GM23338 (cell line): ENCODE results near the gene CPXM1. TPM values are rescaled to one million over a fixed set of nuclear protein-coding genes. Genes with fewer than 3 reads are reported as not detected.

Experiments used
- ATAC-seq: fragments of 200-7000 bp; cut with Tn5 transposase; 3 replicates; pipeline ENCODE4 v1.9.1; 2020
- DNase-seq: peaks from one replicate; pipeline ENCODE4 v3.0.0-alpha.2; 2015; ENCODE audit warnings: low spot score
- H2AFZ ChIP-seq: fragments of 200-600 bp; sonication (generic); 2 replicates; pipeline ENCODE4 v1.8.0; 2016; ENCODE audit warnings: antibody characterized with exemption, mild to moderate bottlenecking, moderate library complexity
- H3F3A ChIP-seq: fragments of 200-600 bp; sonication (generic); replicated peaks from 2 replicates; pipeline ENCODE4 v1.8.0; 2017; ENCODE audit warnings: antibody characterized with exemption, mixed run types, low read depth
- H3K27ac ChIP-seq: fragments of 200-600 bp; sonication (generic); 2 replicates; pipeline ENCODE4 v1.6.1; 2016; ENCODE audit warnings: low read depth
- H3K27me3 ChIP-seq: fragments of 200-600 bp; sonication (generic); 2 replicates; pipeline ENCODE4 v1.8.0; 2016; ENCODE audit warnings: mild to moderate bottlenecking, mixed run types, moderate library complexity; ENCODE audit not compliant: insufficient read depth
- H3K36me3 ChIP-seq: fragments of 200-600 bp; sonication (generic); 2 replicates; pipeline ENCODE4 v1.8.0; 2016; ENCODE audit warnings: mild to moderate bottlenecking; ENCODE audit not compliant: insufficient read depth
- H3K4me1 ChIP-seq: fragments of 200-600 bp; sonication (generic); 2 replicates; pipeline ENCODE4 v1.8.0; 2016; ENCODE audit warnings: mild to moderate bottlenecking, moderate library complexity; ENCODE audit not compliant: insufficient read depth
- H3K4me2 ChIP-seq: fragments of 200-600 bp; sonication (generic); 2 replicates; pipeline ENCODE4 v1.7.1; 2017; ENCODE audit warnings: mixed run types
- H3K4me3 ChIP-seq: fragments of 200-600 bp; sonication (generic); 2 replicates; pipeline ENCODE4 v1.6.1; 2016; ENCODE audit warnings: mixed run types
- H3K79me2 ChIP-seq: fragments of 200-600 bp; sonication (generic); replicated peaks from 2 replicates; pipeline ENCODE4 v1.8.0; 2017; ENCODE audit warnings: mild to moderate bottlenecking; ENCODE audit not compliant: insufficient read depth
- H3K9me2 ChIP-seq: fragments of 200-600 bp; sonication (generic); 2 replicates; pipeline ENCODE4 v1.8.0; 2017; ENCODE audit not compliant: insufficient read depth
- H4K20me1 ChIP-seq: fragments of 200-600 bp; sonication (generic); replicated peaks from 2 replicates; pipeline ENCODE4 v1.8.0; 2017; ENCODE audit warnings: mild to moderate bottlenecking; ENCODE audit not compliant: insufficient read depth
- H3K27ac Mint-ChIP-seq: 2 replicates; pipeline ENCODE4 v1.8.0; 2020; ENCODE audit warnings: inconsistent platforms, mild to moderate bottlenecking, moderate library complexity, mixed read lengths
- H3K27me3 Mint-ChIP-seq: 3 replicates; pipeline ENCODE4 v1.8.0; 2022; ENCODE audit warnings: low read depth, mild to moderate bottlenecking, moderate library complexity, mixed read lengths, inconsistent platforms; ENCODE audit not compliant: insufficient read depth, poor library complexity
- H3K36me3 Mint-ChIP-seq: 3 replicates; pipeline ENCODE4 v1.8.0; 2021; ENCODE audit warnings: low read depth, mild to moderate bottlenecking, inconsistent platforms, moderate library complexity, mixed read lengths
- H3K4me1 Mint-ChIP-seq: 3 replicates; pipeline ENCODE4 v1.8.0; 2020; ENCODE audit warnings: mild to moderate bottlenecking, inconsistent platforms, mixed read lengths
- H3K4me3 Mint-ChIP-seq: 3 replicates; pipeline ENCODE4 v1.8.0; 2021; ENCODE audit warnings: moderate library complexity, mild to moderate bottlenecking, inconsistent platforms, mixed read lengths
- H3K9me3 Mint-ChIP-seq: 3 replicates; pipeline ENCODE4 v1.8.0; 2020; ENCODE audit warnings: moderate library complexity, mild to moderate bottlenecking, inconsistent platforms, mixed read lengths
- CREB1 ChIP-seq: fragments of 250-450 bp; sonication (Bioruptor Pico); IDR thresholded peaks from 2 replicates; pipeline ENCODE4 v1.5.0; 2020; ENCODE audit warnings: low read depth, mild to moderate bottlenecking, moderate library complexity
- EZH2 ChIP-seq: fragments of 200-600 bp; sonication (generic); IDR thresholded peaks from one replicate; pipeline ENCODE4 v1.8.0; 2017; ENCODE audit warnings: antibody characterized with exemption, mild to moderate bottlenecking, low read depth; ENCODE audit not compliant: unreplicated experiment
- EZH2phosphoT487 ChIP-seq: fragments of 200-600 bp; sonication (generic); IDR thresholded peaks from one replicate; pipeline ENCODE4 v1.8.1; 2018; ENCODE audit warnings: antibody characterized with exemption; ENCODE audit not compliant: unreplicated experiment
- NANOG ChIP-seq: IDR thresholded peaks from 2 replicates; pipeline ENCODE4 v1.6.1; 2016; ENCODE audit warnings: antibody characterized with exemption, borderline replicate concordance
- POLR2AphosphoS5 ChIP-seq: IDR thresholded peaks from 2 replicates; pipeline ENCODE4 v1.6.1; 2016; ENCODE audit warnings: antibody characterized with exemption, low read depth
- ZNF114 ChIP-seq: fragments of 250-450 bp; sonication (Bioruptor Pico); IDR thresholded peaks from 2 replicates; pipeline ENCODE4 v1.5.0; 2020; ENCODE audit warnings: mild to moderate bottlenecking, moderate library complexity
- polyA plus RNA-seq: library from polyadenylated mRNA; unstranded; fragments of >200 nt; fragmentation: Nextera tagmentation; extraction: Ambion mirVana; gene quantifications from 2 replicates; pipeline ENCODE4 v1.2.1, GENCODE V29; 2016
- total RNA-seq: library from RNA; depleted of rRNA; stranded (reverse); fragments of >200 nt; shearing (Covaris generic); gene quantifications from 2 replicates; pipeline ENCODE4 v1.2.3, GENCODE V29; 2014
- TF ChIP-seq, protein P1 (sequence below): fragments of 250-450 bp; sonication (Bioruptor Pico); IDR thresholded peaks from 2 replicates; pipeline ENCODE4 v1.5.0; 2020; ENCODE audit warnings: mild to moderate bottlenecking, moderate library complexity
- TF ChIP-seq, protein P2 (sequence below), 2 experiments: fragments of 200-600 bp in 1 of 2; sonication (generic) in 1 of 2; conservative IDR thresholded peaks; 2 replicates each; pipeline versions ENCODE4 v1.5.1 to v1.6.1; 2016 to 2017; ENCODE audit warnings: antibody characterized with exemption in 2 of 2, low read depth in 2 of 2, mild to moderate bottlenecking in 2 of 2, moderate library complexity in 1 of 2
- TF ChIP-seq, protein P3 (sequence below): IDR thresholded peaks from one replicate; pipeline ENCODE4 v1.6.1; 2018; ENCODE audit warnings: antibody characterized with exemption; ENCODE audit not compliant: unreplicated experiment
- TF ChIP-seq, protein P4 (sequence below): IDR thresholded peaks from 2 replicates; pipeline ENCODE4 v1.6.1; 2016; ENCODE audit warnings: antibody characterized with exemption

CPXM1 gene
- total and polyA plus RNA-seq, 2 experiments from 2014 or later, result 17.0 to 29.3 TPM

DNA sequence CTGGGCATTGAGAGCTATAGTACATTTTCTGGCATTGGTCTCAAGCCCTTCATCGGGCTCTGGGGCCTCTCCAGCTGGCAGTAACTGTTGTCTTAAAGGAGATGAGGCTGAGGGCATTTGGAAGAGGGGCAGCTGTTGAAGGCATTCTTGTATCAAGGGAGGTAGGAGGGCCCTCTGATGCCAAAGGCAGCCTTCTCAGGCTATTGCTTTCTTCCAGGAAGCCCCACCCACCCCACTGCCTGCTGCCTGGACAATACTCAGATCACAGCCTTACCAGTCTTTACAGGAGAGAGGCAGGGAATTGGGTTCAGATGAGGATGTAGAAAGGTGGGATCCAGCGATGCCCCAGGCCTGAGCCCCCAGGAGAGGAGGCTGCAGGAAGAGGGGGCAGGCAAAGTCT, 46.0 kb downstream of the CPXM1 start (continued):
- TF ChIP-seq, protein P1, sequence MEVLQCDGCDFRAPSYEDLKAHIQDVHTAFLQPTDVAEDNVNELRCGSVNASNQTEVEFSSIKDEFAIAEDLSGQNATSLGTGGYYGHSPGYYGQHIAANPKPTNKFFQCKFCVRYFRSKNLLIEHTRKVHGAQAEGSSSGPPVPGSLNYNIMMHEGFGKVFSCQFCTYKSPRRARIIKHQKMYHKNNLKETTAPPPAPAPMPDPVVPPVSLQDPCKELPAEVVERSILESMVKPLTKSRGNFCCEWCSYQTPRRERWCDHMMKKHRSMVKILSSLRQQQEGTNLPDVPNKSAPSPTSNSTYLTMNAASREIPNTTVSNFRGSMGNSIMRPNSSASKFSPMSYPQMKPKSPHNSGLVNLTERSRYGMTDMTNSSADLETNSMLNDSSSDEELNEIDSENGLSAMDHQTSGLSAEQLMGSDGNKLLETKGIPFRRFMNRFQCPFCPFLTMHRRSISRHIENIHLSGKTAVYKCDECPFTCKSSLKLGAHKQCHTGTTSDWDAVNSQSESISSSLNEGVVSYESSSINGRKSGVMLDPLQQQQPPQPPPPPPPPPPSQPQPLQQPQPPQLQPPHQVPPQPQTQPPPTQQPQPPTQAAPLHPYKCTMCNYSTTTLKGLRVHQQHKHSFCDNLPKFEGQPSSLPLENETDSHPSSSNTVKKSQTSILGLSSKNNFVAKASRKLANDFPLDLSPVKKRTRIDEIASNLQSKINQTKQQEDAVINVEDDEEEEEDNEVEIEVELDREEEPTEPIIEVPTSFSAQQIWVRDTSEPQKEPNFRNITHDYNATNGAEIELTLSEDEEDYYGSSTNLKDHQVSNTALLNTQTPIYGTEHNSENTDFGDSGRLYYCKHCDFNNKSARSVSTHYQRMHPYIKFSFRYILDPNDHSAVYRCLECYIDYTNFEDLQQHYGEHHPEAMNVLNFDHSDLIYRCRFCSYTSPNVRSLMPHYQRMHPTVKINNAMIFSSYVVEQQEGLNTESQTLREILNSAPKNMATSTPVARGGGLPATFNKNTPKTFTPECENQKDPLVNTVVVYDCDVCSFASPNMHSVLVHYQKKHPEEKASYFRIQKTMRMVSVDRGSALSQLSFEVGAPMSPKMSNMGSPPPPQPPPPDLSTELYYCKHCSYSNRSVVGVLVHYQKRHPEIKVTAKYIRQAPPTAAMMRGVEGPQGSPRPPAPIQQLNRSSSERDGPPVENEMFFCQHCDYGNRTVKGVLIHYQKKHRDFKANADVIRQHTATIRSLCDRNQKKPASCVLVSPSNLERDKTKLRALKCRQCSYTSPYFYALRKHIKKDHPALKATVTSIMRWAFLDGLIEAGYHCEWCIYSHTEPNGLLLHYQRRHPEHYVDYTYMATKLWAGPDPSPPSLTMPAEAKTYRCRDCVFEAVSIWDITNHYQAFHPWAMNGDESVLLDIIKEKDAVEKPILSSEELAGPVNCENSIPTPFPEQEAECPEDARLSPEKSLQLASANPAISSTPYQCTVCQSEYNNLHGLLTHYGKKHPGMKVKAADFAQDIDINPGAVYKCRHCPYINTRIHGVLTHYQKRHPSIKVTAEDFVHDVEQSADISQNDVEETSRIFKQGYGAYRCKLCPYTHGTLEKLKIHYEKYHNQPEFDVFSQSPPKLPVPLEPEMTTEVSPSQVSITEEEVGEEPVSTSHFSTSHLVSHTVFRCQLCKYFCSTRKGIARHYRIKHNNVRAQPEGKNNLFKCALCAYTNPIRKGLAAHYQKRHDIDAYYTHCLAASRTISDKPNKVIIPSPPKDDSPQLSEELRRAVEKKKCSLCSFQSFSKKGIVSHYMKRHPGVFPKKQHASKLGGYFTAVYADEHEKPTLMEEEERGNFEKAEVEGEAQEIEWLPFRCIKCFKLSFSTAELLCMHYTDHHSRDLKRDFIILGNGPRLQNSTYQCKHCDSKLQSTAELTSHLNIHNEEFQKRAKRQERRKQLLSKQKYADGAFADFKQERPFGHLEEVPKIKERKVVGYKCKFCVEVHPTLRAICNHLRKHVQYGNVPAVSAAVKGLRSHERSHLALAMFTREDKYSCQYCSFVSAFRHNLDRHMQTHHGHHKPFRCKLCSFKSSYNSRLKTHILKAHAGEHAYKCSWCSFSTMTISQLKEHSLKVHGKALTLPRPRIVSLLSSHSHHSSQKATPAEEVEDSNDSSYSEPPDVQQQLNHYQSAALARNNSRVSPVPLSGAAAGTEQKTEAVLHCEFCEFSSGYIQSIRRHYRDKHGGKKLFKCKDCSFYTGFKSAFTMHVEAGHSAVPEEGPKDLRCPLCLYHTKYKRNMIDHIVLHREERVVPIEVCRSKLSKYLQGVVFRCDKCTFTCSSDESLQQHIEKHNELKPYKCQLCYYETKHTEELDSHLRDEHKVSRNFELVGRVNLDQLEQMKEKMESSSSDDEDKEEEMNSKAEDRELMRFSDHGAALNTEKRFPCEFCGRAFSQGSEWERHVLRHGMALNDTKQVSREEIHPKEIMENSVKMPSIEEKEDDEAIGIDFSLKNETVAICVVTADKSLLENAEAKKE (CRISPR knock-in tag), result no peak
- TF ChIP-seq NANOG, result no peak
- no peak for TF ChIP-seq CREB1 (CRISPR knock-in tag)
- no peak for TF ChIP-seq POLR2AphosphoS5
- TF ChIP-seq, protein P2, sequence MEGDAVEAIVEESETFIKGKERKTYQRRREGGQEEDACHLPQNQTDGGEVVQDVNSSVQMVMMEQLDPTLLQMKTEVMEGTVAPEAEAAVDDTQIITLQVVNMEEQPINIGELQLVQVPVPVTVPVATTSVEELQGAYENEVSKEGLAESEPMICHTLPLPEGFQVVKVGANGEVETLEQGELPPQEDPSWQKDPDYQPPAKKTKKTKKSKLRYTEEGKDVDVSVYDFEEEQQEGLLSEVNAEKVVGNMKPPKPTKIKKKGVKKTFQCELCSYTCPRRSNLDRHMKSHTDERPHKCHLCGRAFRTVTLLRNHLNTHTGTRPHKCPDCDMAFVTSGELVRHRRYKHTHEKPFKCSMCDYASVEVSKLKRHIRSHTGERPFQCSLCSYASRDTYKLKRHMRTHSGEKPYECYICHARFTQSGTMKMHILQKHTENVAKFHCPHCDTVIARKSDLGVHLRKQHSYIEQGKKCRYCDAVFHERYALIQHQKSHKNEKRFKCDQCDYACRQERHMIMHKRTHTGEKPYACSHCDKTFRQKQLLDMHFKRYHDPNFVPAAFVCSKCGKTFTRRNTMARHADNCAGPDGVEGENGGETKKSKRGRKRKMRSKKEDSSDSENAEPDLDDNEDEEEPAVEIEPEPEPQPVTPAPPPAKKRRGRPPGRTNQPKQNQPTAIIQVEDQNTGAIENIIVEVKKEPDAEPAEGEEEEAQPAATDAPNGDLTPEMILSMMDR (conservative IDR thresholded peaks at IDR 0.05; ENCODE audit: low read depth in 2 of 2), result no peak

DNA sequence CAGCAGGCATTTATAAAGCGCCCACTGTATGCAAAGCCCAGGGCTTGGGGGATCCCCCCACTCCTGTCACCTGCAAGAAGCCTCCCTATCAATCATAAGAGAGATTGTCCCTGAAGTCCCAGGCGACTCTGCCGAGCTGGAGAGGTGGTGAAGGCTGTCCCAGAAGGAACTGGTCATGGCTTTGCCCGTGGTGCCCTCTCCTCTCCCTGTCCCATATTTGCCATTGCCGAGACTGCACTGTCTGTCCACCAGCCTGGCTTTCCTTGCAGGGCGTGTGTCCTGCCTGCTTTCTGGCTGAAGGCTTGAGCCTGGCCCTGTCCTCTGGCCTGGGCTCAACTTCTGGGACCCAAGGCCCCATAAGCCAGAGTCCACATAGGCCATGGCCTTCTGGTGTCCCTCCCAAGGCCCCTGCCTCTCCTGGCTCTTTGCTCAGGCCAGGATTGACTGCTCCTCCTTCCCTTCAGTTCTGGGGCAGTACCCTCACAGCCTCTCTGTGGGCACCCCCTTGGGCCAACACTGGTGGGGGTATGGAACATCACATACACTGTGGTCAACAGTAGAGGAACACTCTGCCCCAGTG, 46.9 kb downstream of the CPXM1 start:
- peaks cover 27% of the 10 kb centered on the region for H3K4me1 Mint-ChIP-seq
- Histone ChIP-seq H3K4me1 (peaks cover 21% of the 10 kb centered on the region), H3K4me2 (no peak overlapping the region), H3K79me2 (no peaks in the 10 kb centered on the region), H3K9me2 (no peaks in the 10 kb centered on the region), H2AFZ (no peak overlapping the region), H3K27ac (no peak overlapping the region), H3K27me3 (peaks cover 68% of the 10 kb centered on the region), H3K4me3 (no peak overlapping the region), H3K36me3 (no peaks in the 10 kb centered on the region), H4K20me1 (peaks cover 4% of the 10 kb centered on the region; the same call in 1 of the 2 replicates), H3F3A (no peaks in the 10 kb centered on the region; the same call in 1 of the 2 replicates)
- ATAC-seq (no peak), DNase-seq (no peak)
- peak overlapping the region; percentile 78; the same call in 1 of the 3 replicates for H3K4me3 Mint-ChIP-seq
- no peaks in the 10 kb centered on the region for H3K9me3 Mint-ChIP-seq
- no peak overlapping the region for H3K27ac Mint-ChIP-seq
- peaks cover 53% of the 10 kb centered on the region for H3K27me3 Mint-ChIP-seq
- no peaks in the 10 kb centered on the region; the same call in 2 of the 3 replicates for H3K36me3 Mint-ChIP-seq
- TF ChIP-seq, protein P3, sequence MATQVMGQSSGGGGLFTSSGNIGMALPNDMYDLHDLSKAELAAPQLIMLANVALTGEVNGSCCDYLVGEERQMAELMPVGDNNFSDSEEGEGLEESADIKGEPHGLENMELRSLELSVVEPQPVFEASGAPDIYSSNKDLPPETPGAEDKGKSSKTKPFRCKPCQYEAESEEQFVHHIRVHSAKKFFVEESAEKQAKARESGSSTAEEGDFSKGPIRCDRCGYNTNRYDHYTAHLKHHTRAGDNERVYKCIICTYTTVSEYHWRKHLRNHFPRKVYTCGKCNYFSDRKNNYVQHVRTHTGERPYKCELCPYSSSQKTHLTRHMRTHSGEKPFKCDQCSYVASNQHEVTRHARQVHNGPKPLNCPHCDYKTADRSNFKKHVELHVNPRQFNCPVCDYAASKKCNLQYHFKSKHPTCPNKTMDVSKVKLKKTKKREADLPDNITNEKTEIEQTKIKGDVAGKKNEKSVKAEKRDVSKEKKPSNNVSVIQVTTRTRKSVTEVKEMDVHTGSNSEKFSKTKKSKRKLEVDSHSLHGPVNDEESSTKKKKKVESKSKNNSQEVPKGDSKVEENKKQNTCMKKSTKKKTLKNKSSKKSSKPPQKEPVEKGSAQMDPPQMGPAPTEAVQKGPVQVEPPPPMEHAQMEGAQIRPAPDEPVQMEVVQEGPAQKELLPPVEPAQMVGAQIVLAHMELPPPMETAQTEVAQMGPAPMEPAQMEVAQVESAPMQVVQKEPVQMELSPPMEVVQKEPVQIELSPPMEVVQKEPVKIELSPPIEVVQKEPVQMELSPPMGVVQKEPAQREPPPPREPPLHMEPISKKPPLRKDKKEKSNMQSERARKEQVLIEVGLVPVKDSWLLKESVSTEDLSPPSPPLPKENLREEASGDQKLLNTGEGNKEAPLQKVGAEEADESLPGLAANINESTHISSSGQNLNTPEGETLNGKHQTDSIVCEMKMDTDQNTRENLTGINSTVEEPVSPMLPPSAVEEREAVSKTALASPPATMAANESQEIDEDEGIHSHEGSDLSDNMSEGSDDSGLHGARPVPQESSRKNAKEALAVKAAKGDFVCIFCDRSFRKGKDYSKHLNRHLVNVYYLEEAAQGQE, result no peak
- TF ChIP-seq, protein P4, sequence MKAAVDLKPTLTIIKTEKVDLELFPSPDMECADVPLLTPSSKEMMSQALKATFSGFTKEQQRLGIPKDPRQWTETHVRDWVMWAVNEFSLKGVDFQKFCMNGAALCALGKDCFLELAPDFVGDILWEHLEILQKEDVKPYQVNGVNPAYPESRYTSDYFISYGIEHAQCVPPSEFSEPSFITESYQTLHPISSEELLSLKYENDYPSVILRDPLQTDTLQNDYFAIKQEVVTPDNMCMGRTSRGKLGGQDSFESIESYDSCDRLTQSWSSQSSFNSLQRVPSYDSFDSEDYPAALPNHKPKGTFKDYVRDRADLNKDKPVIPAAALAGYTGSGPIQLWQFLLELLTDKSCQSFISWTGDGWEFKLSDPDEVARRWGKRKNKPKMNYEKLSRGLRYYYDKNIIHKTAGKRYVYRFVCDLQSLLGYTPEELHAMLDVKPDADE, result no peak
- TF ChIP-seq POLR2AphosphoS5, result no peak
- TF ChIP-seq ZNF114, result no peak
- TF ChIP-seq EZH2, result no peak
- no peak for TF ChIP-seq EZH2phosphoT487
